Activated naive CD8-positive, alpha-beta T cell (primary cell): Measurements from ENCODE around the gene BEND3.
"Not testable (repeated sequence)": the region's sequence is repeated elsewhere in the genome, so short reads cannot be mapped to it uniquely, and the experiment has no call there.

ENCODE experiments used
- H3K27ac Mint-ChIP-seq: one replicate; pipeline ENCODE4 v1.8.0; 2021; ENCODE audit warnings: mixed read lengths
- H3K27me3 Mint-ChIP-seq: one replicate; pipeline ENCODE4 v1.8.0; 2021; ENCODE audit warnings: mixed read lengths
- H3K36me3 Mint-ChIP-seq: one replicate; pipeline ENCODE4 v1.8.0; 2021; ENCODE audit warnings: mixed read lengths
- H3K4me1 Mint-ChIP-seq: one replicate; pipeline ENCODE4 v1.8.0; 2021; ENCODE audit warnings: low read depth, mixed read lengths
- H3K4me3 Mint-ChIP-seq: one replicate; pipeline ENCODE4 v1.8.0; 2021; ENCODE audit warnings: mild to moderate bottlenecking, mixed read lengths
- H3K9me3 Mint-ChIP-seq: one replicate; pipeline ENCODE4 v1.8.0; 2021; ENCODE audit warnings: low read depth, mixed read lengths

BEND3 gene

DNA sequence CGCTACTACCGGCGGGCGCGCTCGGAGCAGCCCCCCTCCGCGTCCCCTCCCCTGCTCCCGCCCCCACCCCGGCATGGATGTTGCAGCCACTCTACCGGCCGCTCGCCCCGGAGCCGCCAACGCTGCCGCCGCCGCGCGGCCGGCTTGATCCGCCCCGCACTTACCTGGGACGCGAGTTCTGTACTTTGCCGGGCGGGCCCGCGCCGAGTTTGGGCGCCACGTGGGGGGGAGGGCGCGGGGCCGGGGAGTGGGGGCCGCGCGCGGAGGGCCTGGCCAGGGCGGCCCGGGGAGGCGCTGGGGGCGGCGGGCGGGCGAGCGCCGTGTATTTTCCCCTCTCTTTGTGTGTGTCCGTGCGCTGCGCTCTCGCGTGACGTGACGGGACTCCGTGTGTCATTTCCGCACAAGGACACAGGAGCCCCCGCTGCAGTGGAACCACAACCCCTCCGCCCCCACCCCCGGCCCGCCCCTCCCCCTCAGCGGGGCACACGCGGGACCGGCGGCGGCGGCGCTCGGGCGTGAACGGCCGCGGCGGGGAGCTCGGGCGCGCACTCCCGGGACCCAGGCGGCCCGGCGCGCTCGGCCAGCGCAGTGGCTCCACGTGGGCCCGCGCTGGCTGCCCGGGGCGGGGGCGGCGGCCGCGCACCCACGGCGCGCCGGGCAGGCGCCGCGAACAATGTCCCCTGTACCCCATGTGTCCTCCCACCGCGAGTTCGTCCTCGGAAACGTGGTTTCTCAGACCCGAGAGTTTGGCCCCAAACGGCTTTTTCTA lies at the start of gene BEND3:
TSS of gene BEND3 (minus strand) at position 590 of the 769 bp plus-strand sequence. CDS start 16,230 bp downstream, outside the sequence.
- no peaks in the 10 kb centered on the region for H3K9me3 Mint-ChIP-seq
- H3K4me1 Mint-ChIP-seq: peaks cover 18% of the 10 kb centered on the region
- H3K36me3 Mint-ChIP-seq: peaks cover 1% of the 10 kb centered on the region
- H3K27me3 Mint-ChIP-seq: no peaks in the 10 kb centered on the region
- peak within 1 kb of the TSS; percentile 87 for H3K4me3 Mint-ChIP-seq
- H3K27ac Mint-ChIP-seq: peak within 1 kb of the TSS; percentile 70

DNA sequence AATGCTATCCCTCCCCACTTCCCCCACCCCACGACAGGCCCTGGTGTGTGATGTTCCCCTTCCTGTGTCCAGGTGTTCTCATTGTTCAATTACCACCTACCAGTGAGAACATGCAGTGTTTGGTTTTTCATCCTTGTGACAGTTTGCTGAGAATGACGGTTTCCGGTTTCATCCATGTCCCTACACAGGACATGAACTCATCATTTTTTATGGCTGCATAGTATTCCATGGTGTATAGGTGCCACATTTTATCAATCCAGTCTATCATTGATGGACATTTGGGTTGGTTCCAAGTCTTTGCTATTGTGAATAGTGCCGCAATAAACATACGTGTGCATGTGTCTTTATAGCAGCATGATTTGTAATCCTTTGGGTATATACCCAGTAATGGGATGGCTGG lies 49.0 kb upstream of the BEND3 start:
- not testable (repeated sequence) for H3K4me3 Mint-ChIP-seq, H3K9me3 Mint-ChIP-seq, H3K36me3 Mint-ChIP-seq, H3K4me1 Mint-ChIP-seq, H3K27me3 Mint-ChIP-seq, H3K27ac Mint-ChIP-seq

DNA sequence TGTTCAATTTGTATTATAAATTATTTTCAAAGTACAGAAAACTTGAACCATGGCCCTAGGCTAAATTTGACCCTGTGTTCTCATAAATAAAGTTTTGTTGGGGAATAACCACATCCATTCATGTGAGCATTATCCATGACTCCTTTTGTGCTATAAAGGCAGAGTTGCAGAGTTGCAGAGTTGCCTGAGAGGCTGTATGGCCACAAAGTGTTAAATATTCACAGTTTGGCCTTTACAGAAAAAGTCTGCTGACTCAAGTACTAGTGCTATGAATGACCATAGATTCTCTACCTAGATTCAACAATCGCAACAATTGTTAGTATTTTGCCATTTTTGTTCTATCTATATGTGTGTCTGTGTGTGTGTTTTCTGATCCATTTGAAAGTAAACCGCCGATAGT lies 46.2 kb upstream of the BEND3 start:
- Mint-ChIP-seq H3K36me3 (peaks cover 2% of the 10 kb centered on the region), H3K4me1 (no peaks in the 10 kb centered on the region), H3K4me3 (no peak overlapping the region), H3K27me3 (no peaks in the 10 kb centered on the region), H3K9me3 (no peaks in the 10 kb centered on the region), H3K27ac (no peak overlapping the region)

DNA sequence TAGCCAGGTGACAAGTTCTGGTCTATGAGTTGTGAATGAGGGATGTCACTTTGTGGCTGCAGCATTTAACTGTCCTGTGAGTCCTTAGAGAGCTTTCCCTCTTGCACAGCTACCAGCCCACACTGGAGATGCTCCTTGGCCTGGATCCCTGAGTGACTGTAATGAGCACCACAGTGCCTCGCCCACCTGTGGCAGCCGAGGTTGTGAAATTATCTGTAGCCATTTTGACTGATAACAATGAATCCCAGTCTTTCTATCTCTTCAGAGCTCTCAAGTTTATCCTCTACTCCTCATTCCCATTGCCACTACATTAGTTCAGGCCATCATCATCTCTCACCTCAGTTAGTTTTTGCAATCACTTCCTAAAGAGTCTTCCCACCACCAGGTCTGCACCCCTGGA lies 41.3 kb upstream of the BEND3 start:
- Mint-ChIP-seq H3K4me1 (no peaks in the 10 kb centered on the region), H3K36me3 (peaks cover 3% of the 10 kb centered on the region), H3K27me3 (no peaks in the 10 kb centered on the region), H3K9me3 (no peaks in the 10 kb centered on the region), H3K4me3 (no peak overlapping the region), H3K27ac (no peak overlapping the region)

DNA sequence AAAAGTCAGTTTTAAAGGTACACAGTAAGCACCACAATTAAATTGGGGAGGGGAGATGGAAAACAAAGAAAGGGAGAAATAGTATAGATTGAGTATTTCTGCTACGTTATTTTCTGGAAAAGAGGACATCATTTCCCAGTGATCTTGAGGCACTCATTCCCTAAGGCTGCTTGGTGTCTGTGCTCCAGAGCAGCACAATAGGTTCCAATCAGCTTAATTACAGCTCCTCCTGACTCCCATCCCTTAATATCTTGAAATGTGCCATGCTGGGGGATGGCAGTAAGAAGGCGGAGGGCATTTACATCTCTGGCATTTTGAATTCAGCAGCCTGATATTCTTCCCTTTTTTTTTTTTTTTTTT lies 39.5 kb upstream of the BEND3 start:
- Mint-ChIP-seq H3K27ac (no peak overlapping the region), H3K36me3 (peaks cover 3% of the 10 kb centered on the region), H3K4me1 (no peaks in the 10 kb centered on the region), H3K27me3 (no peaks in the 10 kb centered on the region), H3K4me3 (no peak overlapping the region), H3K9me3 (no peaks in the 10 kb centered on the region)

DNA sequence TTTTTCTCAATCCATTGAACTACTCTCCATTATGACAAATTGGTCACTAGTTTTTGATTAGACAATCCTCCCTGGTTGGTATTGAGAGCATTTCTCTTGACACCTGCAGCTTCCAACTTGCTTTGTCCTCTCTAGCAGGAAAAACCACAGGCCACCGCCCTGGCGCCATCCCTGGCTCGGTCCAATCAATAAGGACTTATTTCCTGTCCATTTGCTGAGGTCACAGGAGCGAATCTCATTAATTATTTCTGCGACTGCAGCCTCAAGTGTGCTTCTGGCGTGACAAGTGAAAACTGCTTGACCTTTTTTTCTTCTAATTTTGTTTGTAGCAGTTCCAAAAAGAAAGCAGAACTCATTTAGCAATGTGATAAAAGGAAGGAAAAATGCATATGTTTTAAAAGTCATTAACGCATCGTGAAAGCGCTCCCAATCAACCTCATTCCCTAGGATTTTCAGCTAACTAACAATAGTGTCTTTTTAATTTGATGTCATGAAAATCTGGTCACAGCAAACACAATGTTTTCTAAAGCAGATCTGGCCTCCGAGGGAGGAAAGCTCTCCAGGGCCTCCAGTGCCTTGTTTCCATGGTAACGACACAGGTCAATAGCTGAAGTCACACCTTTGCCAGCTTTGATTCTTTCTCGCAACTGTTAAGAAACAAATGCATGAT lies 39.0 kb upstream of the BEND3 start:
- Mint-ChIP-seq H3K4me1 (no peaks in the 10 kb centered on the region), H3K9me3 (no peaks in the 10 kb centered on the region), H3K4me3 (no peak overlapping the region), H3K27me3 (no peaks in the 10 kb centered on the region), H3K27ac (no peak overlapping the region), H3K36me3 (peaks cover 5% of the 10 kb centered on the region)

DNA sequence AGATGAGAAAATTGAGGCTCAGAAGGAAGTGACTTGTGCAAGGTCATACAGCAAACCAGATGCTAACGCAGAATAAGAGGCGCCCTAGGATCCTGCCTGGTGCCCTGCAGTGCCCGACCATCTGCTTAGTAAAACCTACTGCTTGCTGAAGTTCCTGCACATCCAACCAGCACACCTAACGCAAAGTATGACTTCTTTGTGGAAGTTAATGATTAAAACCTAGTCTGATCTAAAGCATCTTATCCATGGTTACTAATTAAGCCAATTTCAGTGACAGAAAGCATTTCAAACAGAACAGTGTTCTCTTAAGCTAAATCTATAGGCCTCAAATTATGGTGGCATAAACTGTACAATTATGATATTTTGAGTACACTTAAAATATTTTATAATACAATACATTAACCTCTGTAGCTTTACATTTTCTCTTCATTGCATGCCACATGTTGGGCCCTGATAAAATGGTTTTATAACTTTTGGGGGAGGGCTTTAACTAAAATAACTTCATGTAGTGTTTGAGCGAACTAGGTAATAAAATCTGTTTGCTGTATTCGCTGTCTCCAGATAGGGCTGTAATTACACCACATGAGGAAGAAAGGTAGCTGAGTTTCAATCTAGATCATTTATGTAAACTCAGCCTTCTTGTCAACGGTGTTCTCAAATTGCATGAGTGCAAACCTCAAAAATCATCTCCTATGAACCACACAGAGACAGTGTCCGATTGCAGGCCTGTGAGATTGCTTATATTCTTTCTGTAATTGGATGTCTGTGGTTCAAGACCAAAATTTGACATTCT lies 37.5 kb upstream of the BEND3 start:
- H3K36me3 Mint-ChIP-seq: peaks cover 5% of the 10 kb centered on the region

DNA sequence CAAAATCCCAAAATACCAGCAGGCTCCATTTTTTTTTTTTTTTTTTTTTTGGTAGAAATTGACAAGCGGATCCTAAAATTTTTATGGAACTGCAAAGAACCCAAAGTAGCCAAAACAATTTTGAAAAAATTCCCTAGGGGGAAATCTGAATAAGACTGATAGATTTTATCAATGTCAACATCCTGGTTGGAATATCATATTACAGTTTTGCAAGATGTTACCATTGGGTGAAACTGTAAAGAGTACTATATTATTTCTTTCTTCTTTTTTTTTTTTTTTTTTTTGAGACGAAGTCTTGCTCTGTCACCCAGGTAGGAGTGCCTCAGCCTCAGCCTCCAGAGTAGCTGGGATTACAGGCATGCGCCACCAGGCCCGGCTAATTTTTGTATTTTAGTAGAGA lies 29.4 kb upstream of the BEND3 start:
- Mint-ChIP-seq H3K4me3 (no peak overlapping the region), H3K9me3 (no peaks in the 10 kb centered on the region), H3K36me3 (peaks cover under 1% of the 10 kb centered on the region), H3K27ac (no peak overlapping the region), H3K27me3 (no peaks in the 10 kb centered on the region), H3K4me1 (no peaks in the 10 kb centered on the region)

More for the DNA sequence above, 37.5 kb upstream of the BEND3 start:
- Mint-ChIP-seq H3K4me1 (no peaks in the 10 kb centered on the region), H3K4me3 (no peak overlapping the region), H3K27me3 (no peaks in the 10 kb centered on the region), H3K9me3 (no peaks in the 10 kb centered on the region), H3K27ac (no peak overlapping the region)

- Mint-ChIP-seq H3K36me3 (no peaks in the 10 kb centered on the region), H3K4me1 (no peaks in the 10 kb centered on the region), H3K9me3 (no peaks in the 10 kb centered on the region), H3K27ac (no peak overlapping the region), H3K4me3 (no peak overlapping the region), H3K27me3 (no peaks in the 10 kb centered on the region)
These were observed 28.7 kb upstream of the BEND3 start for GRCh38 chr6:107144014-107144413.

DNA sequence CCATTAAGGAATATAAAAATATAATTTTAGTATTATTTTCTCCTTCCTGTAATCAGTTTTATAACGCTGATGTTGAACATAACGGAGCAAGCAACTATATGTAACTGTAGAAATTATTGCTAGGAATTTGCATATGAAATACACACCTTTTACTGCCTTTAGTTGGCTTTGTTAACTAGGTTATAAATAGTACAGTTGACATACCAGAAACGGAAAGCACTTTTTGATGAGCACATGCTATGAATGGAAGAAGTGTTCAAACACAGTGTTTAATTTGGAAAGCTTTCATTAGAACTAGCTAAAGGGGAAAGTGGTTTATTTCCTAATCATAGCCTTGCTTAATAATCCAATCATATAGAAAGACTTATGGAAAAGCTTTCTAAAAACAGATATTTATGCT lies 25.3 kb upstream of the BEND3 start:
- H3K27ac Mint-ChIP-seq: no peak overlapping the region
- H3K27me3 Mint-ChIP-seq: no peaks in the 10 kb centered on the region
- no peaks in the 10 kb centered on the region for H3K36me3 Mint-ChIP-seq
- H3K4me1 Mint-ChIP-seq: no peaks in the 10 kb centered on the region
- no peak overlapping the region for H3K4me3 Mint-ChIP-seq
- H3K9me3 Mint-ChIP-seq: no peaks in the 10 kb centered on the region

DNA sequence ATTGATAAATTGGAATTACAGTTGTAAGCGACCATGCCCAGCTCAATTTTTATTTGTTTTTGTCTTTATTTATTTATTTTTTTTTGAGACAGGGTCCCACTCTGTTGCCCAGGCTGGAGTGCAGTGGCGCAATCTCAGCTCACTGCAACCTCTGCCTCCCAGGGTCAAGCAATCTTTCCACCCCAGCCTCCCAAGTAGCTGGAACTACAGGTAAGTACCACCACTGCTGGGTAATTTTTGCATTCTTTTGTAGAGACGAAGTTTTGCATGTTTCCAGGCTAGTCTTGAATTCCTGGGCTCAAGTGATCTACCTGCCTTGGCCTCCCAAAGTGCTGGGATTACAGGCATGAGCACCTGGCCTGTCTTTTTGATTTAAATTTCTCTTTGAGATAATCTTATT lies 21.0 kb upstream of the BEND3 start:
- H3K4me3 Mint-ChIP-seq, H3K4me1 Mint-ChIP-seq, H3K27me3 Mint-ChIP-seq, H3K27ac Mint-ChIP-seq, H3K9me3 Mint-ChIP-seq, H3K36me3 Mint-ChIP-seq: not testable (repeated sequence)

DNA sequence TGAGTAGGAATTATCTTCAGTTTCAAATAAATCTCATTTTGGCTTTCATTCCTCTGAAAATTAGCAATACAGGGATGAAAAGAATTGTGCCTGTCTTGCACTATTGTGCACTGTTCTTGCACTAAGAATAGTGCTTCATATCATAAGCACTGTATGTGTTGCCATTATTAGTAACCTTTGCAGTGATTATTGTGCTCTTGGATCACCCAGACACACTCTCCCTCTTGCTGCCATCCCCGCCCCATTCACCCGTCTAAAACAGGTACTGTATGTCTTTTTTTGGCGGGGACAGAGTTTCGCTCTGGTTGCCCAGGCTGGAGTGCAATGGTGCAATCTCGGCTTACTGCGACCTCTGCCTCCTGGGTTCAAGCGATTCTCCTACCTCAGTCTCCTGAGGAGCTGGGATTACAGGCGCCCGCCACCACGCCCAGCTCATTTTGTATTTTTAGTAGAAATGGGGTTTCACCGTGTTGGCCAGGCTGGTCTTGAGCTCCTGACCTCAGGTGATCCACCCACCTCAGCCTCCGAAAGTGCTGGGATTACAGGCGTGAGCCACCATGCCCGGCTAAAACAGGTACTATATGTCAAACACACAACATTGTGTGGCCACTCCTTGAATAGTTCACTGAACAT lies 19.8 kb upstream of the BEND3 start:
- not testable (repeated sequence) for H3K27me3 Mint-ChIP-seq, H3K4me1 Mint-ChIP-seq, H3K27ac Mint-ChIP-seq, H3K36me3 Mint-ChIP-seq, H3K4me3 Mint-ChIP-seq, H3K9me3 Mint-ChIP-seq

- no peaks in the 10 kb centered on the region for H3K4me1 Mint-ChIP-seq
- no peaks in the 10 kb centered on the region for H3K9me3 Mint-ChIP-seq
- no peaks in the 10 kb centered on the region for H3K27me3 Mint-ChIP-seq
- H3K36me3 Mint-ChIP-seq: no peaks in the 10 kb centered on the region
- H3K27ac Mint-ChIP-seq: no peak overlapping the region
- H3K4me3 Mint-ChIP-seq: no peak overlapping the region
These were observed 17.1 kb upstream of the BEND3 start for GRCh38 chr6:107132330-107132954.

GRCh38 chr6:107129370-107129925 lies 14.1 kb upstream of the BEND3 start:
- H3K36me3 Mint-ChIP-seq: no peaks in the 10 kb centered on the region
- no peak overlapping the region for H3K27ac Mint-ChIP-seq
- no peak overlapping the region for H3K4me3 Mint-ChIP-seq
- H3K9me3 Mint-ChIP-seq: no peaks in the 10 kb centered on the region
- no peaks in the 10 kb centered on the region for H3K4me1 Mint-ChIP-seq
- no peaks in the 10 kb centered on the region for H3K27me3 Mint-ChIP-seq
